H9 (cell line): ENCODE measurements around the gene ZNF205. TPM values are rescaled to one million over a fixed set of nuclear protein-coding genes. Genes with fewer than 3 reads are reported as not detected.
A peak's percentile ranks its signal among the peaks of the same experiment; 100 is the strongest.

Experiments
- DNase-seq: peaks from one replicate; pipeline ENCODE4 v3.0.0-alpha.2; 2017
- H2AFZ ChIP-seq: one replicate; pipeline ENCODE4 v1.6.1; 2013; ENCODE audit warnings: mild to moderate bottlenecking, low read length, control low read depth, moderate library complexity
- H2AK5ac ChIP-seq: 2 replicates; pipeline ENCODE4 v1.6.1; 2013; ENCODE audit warnings: low read length, control low read depth, mixed read lengths; ENCODE audit not compliant: insufficient read length
- H2BK120ac ChIP-seq: one replicate; pipeline ENCODE4 v1.6.1; 2013; ENCODE audit warnings: low read depth, mild to moderate bottlenecking, low read length, control low read depth, inconsistent platforms; ENCODE audit not compliant: poor library complexity, severe bottlenecking
- H2BK12ac ChIP-seq: 2 replicates; pipeline ENCODE4 v1.6.1; 2013; ENCODE audit warnings: low read length, control low read depth, mixed read lengths, low read depth; ENCODE audit not compliant: insufficient read length
- H2BK15ac ChIP-seq: 2 replicates; pipeline ENCODE4 v1.6.1; 2013; ENCODE audit warnings: low read depth, low read length, control low read depth
- H2BK20ac ChIP-seq: one replicate; pipeline ENCODE4 v1.6.1; 2013; ENCODE audit warnings: low read depth, mild to moderate bottlenecking, low read length, control low read depth, inconsistent platforms; ENCODE audit not compliant: poor library complexity, severe bottlenecking
- H2BK5ac ChIP-seq: 2 replicates; pipeline ENCODE4 v1.6.1; 2013; ENCODE audit warnings: low read length, control low read depth, mixed read lengths; ENCODE audit not compliant: insufficient read length
- H3K14ac ChIP-seq: 2 replicates; pipeline ENCODE4 v1.6.1; 2013; ENCODE audit warnings: low read length, control low read depth; ENCODE audit not compliant: insufficient read depth
- H3K18ac ChIP-seq: 2 replicates; pipeline ENCODE4 v1.6.1; 2013; ENCODE audit warnings: low read depth, mild to moderate bottlenecking, mixed read lengths, low read length, control low read depth; ENCODE audit not compliant: insufficient read length
- H3K23ac ChIP-seq: 2 replicates; pipeline ENCODE4 v1.6.1; 2013; ENCODE audit warnings: low read length, control low read depth, mixed read lengths, low read depth; ENCODE audit not compliant: insufficient read length
- H3K23me2 ChIP-seq: 2 replicates; pipeline ENCODE4 v1.6.1; 2013; ENCODE audit warnings: low read depth, mild to moderate bottlenecking, mixed read lengths, low read length, control low read depth; ENCODE audit not compliant: insufficient read length, poor library complexity, severe bottlenecking
- H3K27ac ChIP-seq: 2 replicates; pipeline ENCODE4 v1.5.1; 2013; ENCODE audit warnings: low read length, control low read depth, mixed read lengths, low read depth; ENCODE audit not compliant: insufficient read length
- H3K27me3 ChIP-seq: 2 replicates; pipeline ENCODE4 v1.6.1; 2013; ENCODE audit warnings: low read length, control low read depth, inconsistent platforms; ENCODE audit not compliant: insufficient read depth
- H3K4ac ChIP-seq: 2 replicates; pipeline ENCODE4 v1.6.1; 2013; ENCODE audit warnings: low read depth, mild to moderate bottlenecking, control low read depth, inconsistent platforms, low read length, moderate library complexity
- H3K4me1 ChIP-seq: 2 replicates; pipeline ENCODE4 v1.6.1; 2013; ENCODE audit warnings: low read length, control low read depth, inconsistent platforms; ENCODE audit not compliant: insufficient read depth
- H3K4me2 ChIP-seq: 2 replicates; pipeline ENCODE4 v1.6.1; 2013; ENCODE audit warnings: low read length, control low read depth, mixed read lengths; ENCODE audit not compliant: insufficient read length, insufficient read depth
- H3K56ac ChIP-seq: 2 replicates; pipeline ENCODE4 v1.6.1; 2013; ENCODE audit warnings: low read depth, mild to moderate bottlenecking, mixed read lengths, low read length, control low read depth; ENCODE audit not compliant: insufficient read length
- H3K79me1 ChIP-seq: 2 replicates; pipeline ENCODE4 v1.6.1; 2013; ENCODE audit warnings: low read depth, mild to moderate bottlenecking, moderate library complexity, low read length, control low read depth, inconsistent platforms; ENCODE audit not compliant: insufficient read depth, poor library complexity, severe bottlenecking
- H3K79me2 ChIP-seq: 2 replicates; pipeline ENCODE4 v1.6.1; 2013; ENCODE audit warnings: low read length, control low read depth, inconsistent platforms; ENCODE audit not compliant: insufficient read depth
- H3K9ac ChIP-seq: 2 replicates; pipeline ENCODE4 v1.6.1; 2013; ENCODE audit warnings: low read length, control low read depth, mixed read lengths; ENCODE audit not compliant: insufficient read length; ENCODE audit errors: extremely low read depth
- H3K9me3 ChIP-seq: one replicate; pipeline ENCODE4 v1.6.1; 2013; ENCODE audit warnings: low read depth, low read length, inconsistent platforms; ENCODE audit not compliant: control insufficient read depth
- H3T11ph ChIP-seq: one replicate; pipeline ENCODE4 v1.6.1; 2013; ENCODE audit warnings: mild to moderate bottlenecking, low read length, control low read depth, inconsistent platforms
- H4K20me1 ChIP-seq: one replicate; pipeline ENCODE4 v1.6.1; 2013; ENCODE audit not compliant: control insufficient read depth, insufficient read length, insufficient read depth
- H4K5ac ChIP-seq: 2 replicates; pipeline ENCODE4 v1.6.1; 2013; ENCODE audit warnings: low read depth, mild to moderate bottlenecking, mixed read lengths, low read length, control low read depth; ENCODE audit not compliant: insufficient read length
- H4K8ac ChIP-seq: replicated peaks from 2 replicates; pipeline ENCODE4 v1.6.1; 2013; ENCODE audit warnings: low read length, control low read depth, mixed read lengths, low read depth; ENCODE audit not compliant: insufficient read length
- H4K91ac ChIP-seq: 2 replicates; pipeline ENCODE4 v1.6.1; 2013; ENCODE audit warnings: low read depth, mild to moderate bottlenecking, moderate library complexity, mixed read lengths, low read length, control low read depth; ENCODE audit not compliant: insufficient read length
- H3K27ac Mint-ChIP-seq, 3 experiments: 2 replicates in 2 of 3; 3 replicates in 1 of 3; pipeline ENCODE4 v1.8.0; 2020 to 2021; ENCODE audit warnings: mixed read lengths in 3 of 3, mild to moderate bottlenecking in 1 of 3, moderate library complexity in 1 of 3
- H3K27me3 Mint-ChIP-seq: 2 replicates; pipeline ENCODE4 v1.8.0; 2021; ENCODE audit warnings: low read depth, mild to moderate bottlenecking, moderate library complexity, mixed read lengths
- H3K36me3 Mint-ChIP-seq, 3 experiments: 2 replicates in 2 of 3; 3 replicates in 1 of 3; pipeline ENCODE4 v1.8.0; 2020 to 2021; ENCODE audit warnings: low read depth in 3 of 3, mixed read lengths in 3 of 3; ENCODE audit not compliant: insufficient read depth in 1 of 3
- H3K4me1 Mint-ChIP-seq, 2 experiments: 2 replicates each; pipeline ENCODE4 v1.8.0; 2020; ENCODE audit warnings: mixed read lengths in 2 of 2
- H3K4me3 Mint-ChIP-seq, 2 experiments: 2 replicates in 1 of 2; 3 replicates in 1 of 2; pipeline ENCODE4 v1.8.0; 2020 to 2021; ENCODE audit warnings: mild to moderate bottlenecking in 2 of 2, mixed read lengths in 2 of 2, moderate library complexity in 1 of 2
- H3K9me3 Mint-ChIP-seq, 2 experiments: 2 replicates in 1 of 2; 3 replicates in 1 of 2; pipeline ENCODE4 v1.8.0; 2020; ENCODE audit warnings: mild to moderate bottlenecking in 2 of 2, mixed read lengths in 2 of 2, moderate library complexity in 1 of 2
- WGBS: extraction: QIAGEN DNeasy Blood & Tissue Kit; methylation state at CpG from one replicate; pipeline ENCODE4 v1.1.7; 2013; ENCODE audit warnings: missing lambda C conversion rate, low lambda C conversion rate, mixed read lengths; ENCODE audit not compliant: insufficient read length; ENCODE audit errors: extremely low coverage; 5-methylcytosine and 5-hydroxymethylcytosine counted together
- total RNA-seq: library from RNA; stranded (reverse); gene quantifications from 2 replicates; pipeline ENCODE4 v1.2.1, GENCODE V29; 2021
- TF ChIP-seq, protein P1 (sequence below): fragments of 200-600 bp; sonication (generic); conservative IDR thresholded peaks from 3 replicates; pipeline ENCODE4 v1.8.0; 2021; ENCODE audit warnings: antibody characterized with exemption, mild to moderate bottlenecking

The ZNF205 gene
- total RNA-seq, 1 experiment from 2014 or later, result 16.8 TPM

DNA sequence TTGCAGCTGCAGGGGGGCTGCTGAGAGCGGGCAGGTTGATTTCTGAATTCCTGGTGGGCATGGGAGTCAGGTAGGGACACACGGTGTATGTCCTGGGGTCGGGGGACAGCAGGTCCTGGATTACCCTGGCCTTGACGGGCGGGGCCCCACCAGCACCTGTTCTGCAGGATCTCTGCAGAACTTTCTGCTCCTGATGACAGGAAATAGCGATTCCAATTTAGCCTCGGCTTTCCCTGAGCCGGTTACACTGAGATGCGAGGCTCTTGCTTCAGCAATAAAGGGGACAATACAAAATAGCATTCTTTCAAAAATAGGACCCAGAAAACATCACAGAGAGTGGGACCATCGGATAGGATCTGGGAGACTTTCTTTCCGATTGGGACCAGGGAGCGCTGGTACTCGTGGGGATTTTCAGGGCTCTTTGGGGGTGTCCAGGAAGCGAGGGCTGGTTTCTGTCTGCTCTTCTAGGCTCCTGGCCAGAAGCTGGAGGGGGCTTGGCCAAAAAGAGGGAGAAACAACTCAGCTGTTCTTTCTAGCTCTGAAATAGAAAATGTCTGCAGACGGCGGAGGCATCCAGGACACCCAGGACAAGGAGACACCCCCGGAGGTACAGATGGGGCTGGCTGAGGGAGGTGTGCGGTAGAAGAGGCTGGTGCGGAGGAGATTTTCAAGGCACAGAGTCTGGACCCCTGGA, 642 bp downstream of the ZNF205 start:
- Histone ChIP-seq H4K20me1 (no peaks in the 10 kb centered on the region), H3K4me1 (no peaks in the 10 kb centered on the region), H2BK20ac (no peak overlapping the region), H3K4me2 (peak overlapping the region; percentile 91), H2BK15ac (no peak overlapping the region), H3K23me2 (peaks cover 9% of the 10 kb centered on the region), H4K91ac (no peak overlapping the region), H3K79me2 (no peaks in the 10 kb centered on the region; the same call in 1 of the 2 replicates), H3K9me3 (no peaks in the 10 kb centered on the region), H4K5ac (no peak overlapping the region), H3K4ac (no peak overlapping the region), H2BK120ac (no peak overlapping the region), H3K79me1 (peaks cover 2% of the 10 kb centered on the region), H3K18ac (no peak overlapping the region), H3K14ac (no peak overlapping the region), H4K8ac (no peak overlapping the region), H3T11ph (no peak overlapping the region), H2BK12ac (no peak overlapping the region), H2BK5ac (no peak overlapping the region), H3K9ac (peak overlapping the region; percentile 70), H2AK5ac (no peak overlapping the region), H3K56ac (no peak overlapping the region), H3K23ac (no peak overlapping the region), H3K27ac (no peak overlapping the region), H3K27me3 (no peaks in the 10 kb centered on the region), H2AFZ (no peak overlapping the region)
- Mint-ChIP-seq H3K36me3 (peaks cover 11 to 23% (median 16%) of the 10 kb centered on the region in 3 experiments), H3K27me3 (no peaks in the 10 kb centered on the region), H3K4me3 (peak overlapping the region; percentile 92 to 93), H3K9me3 (no peaks in the 10 kb centered on the region), H3K27ac (peak overlapping the region in 1 of 3 experiments; percentile 45; a peak in 4 of 7 replicates), H3K4me1 (peaks cover 18 to 20% of the 10 kb centered on the region in 2 experiments)
- DNase-seq, result no peak
- WGBS, result no CpG with 5 or more reads among the region's 19 CpGs
- TF ChIP-seq, protein P1, sequence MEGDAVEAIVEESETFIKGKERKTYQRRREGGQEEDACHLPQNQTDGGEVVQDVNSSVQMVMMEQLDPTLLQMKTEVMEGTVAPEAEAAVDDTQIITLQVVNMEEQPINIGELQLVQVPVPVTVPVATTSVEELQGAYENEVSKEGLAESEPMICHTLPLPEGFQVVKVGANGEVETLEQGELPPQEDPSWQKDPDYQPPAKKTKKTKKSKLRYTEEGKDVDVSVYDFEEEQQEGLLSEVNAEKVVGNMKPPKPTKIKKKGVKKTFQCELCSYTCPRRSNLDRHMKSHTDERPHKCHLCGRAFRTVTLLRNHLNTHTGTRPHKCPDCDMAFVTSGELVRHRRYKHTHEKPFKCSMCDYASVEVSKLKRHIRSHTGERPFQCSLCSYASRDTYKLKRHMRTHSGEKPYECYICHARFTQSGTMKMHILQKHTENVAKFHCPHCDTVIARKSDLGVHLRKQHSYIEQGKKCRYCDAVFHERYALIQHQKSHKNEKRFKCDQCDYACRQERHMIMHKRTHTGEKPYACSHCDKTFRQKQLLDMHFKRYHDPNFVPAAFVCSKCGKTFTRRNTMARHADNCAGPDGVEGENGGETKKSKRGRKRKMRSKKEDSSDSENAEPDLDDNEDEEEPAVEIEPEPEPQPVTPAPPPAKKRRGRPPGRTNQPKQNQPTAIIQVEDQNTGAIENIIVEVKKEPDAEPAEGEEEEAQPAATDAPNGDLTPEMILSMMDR, result no peak
